Ascending aorta (tissue), 2 donors: ENCODE results near the gene C11orf97. TPM values are rescaled to one million over a fixed set of nuclear protein-coding genes. Genes with fewer than 3 reads are reported as not detected.

Source experiments
- DNase-seq, 2 donors: peaks; one replicate each; pipeline ENCODE4 v3.0.0-alpha.2; 2019; ENCODE audit warnings: low spot score in 2 of 2
- H3K27ac ChIP-seq, 2 donors: fragments of 200-600 bp; sonication (generic); one replicate each; pipeline ENCODE4 v1.5.1; 2016 to 2017; ENCODE audit warnings: mild to moderate bottlenecking in 1 of 2
- H3K27me3 ChIP-seq: fragments of 200-600 bp; sonication (generic); one replicate; pipeline ENCODE4 v1.5.1; 2017
- H3K36me3 ChIP-seq, 2 donors: fragments of 200-600 bp; sonication (generic); one replicate each; pipeline ENCODE4 v1.5.1; 2016
- H3K4me1 ChIP-seq, 2 donors: fragments of 200-600 bp; sonication (generic); one replicate each; pipeline ENCODE4 v1.5.1; 2016 to 2017; ENCODE audit warnings: mild to moderate bottlenecking in 1 of 2
- H3K4me3 ChIP-seq, 2 donors: fragments of 200-600 bp; sonication (generic); one replicate each; pipeline ENCODE4 v1.5.1; 2016 to 2017; ENCODE audit warnings: mild to moderate bottlenecking in 1 of 2
- H3K9me3 ChIP-seq, 2 donors: fragments of 200-600 bp; sonication (generic); one replicate each; pipeline ENCODE4 v1.5.1; 2016
- CTCF ChIP-seq, 3 experiments: fragments of 200-600 bp in 2 of 3; fragments of 450-650 bp in 1 of 3; sonication (generic) in 2 of 3; IDR thresholded peaks; one replicate each; pipeline ENCODE4 v1.5.1; 2016 to 2019; ENCODE audit warnings: antibody characterized with exemption in 3 of 3, mild to moderate bottlenecking in 1 of 3, moderate library complexity in 1 of 3
- intact Hi-C: fragments of 100-400 bp; cut with DNase I; formaldehyde crosslinking; loops from one replicate; pipeline ENCODE4 v1.15.1; 2023
- total RNA-seq: library from RNA; depleted of rRNA; stranded (reverse); fragments of >200 nt; gene quantifications from one replicate; pipeline ENCODE4 v1.1.0, GENCODE V29; 2016

C11orf97 gene
- not detected for total RNA-seq

- Histone ChIP-seq H3K9me3 (no peaks in the 10 kb centered on the region), H3K27ac (no peak within 1 kb of the TSS), H3K27me3 (no peaks in the 10 kb centered on the region), H3K4me1 (peaks cover 0 to 3% of the 10 kb centered on the region in 2 donors), H3K4me3 (peak within 1 kb of the TSS; percentile 53 to 72), H3K36me3 (no peaks in the 10 kb centered on the region)
- intact Hi-C loops: no loop called here
- DNase-seq: peak in 1 of 2 donors; percentile 67
- TF ChIP-seq CTCF (IDR thresholded peaks at IDR 0.05): no peak
Observed at GRCh38 chr11:94511932-94512781, at the start of gene C11orf97. C11orf97 (plus strand) TSS chr11:94512461; CDS start chr11:94512529, 68 bp downstream.

GRCh38 chr11:94469416-94469815, 42.8 kb upstream of the C11orf97 start:
- no peaks in the 10 kb centered on the region for H3K4me1 ChIP-seq
- H3K27ac ChIP-seq: no peak overlapping the region
- no peaks in the 10 kb centered on the region for H3K27me3 ChIP-seq
- no peaks in the 10 kb centered on the region for H3K9me3 ChIP-seq
- DNase-seq: no peak
- no peak for TF ChIP-seq CTCF (IDR thresholded peaks at IDR 0.05)
- intact Hi-C loops: no loop called here
- H3K4me3 ChIP-seq: no peak overlapping the region
- peaks cover 8 to 24% of the 10 kb centered on the region in 2 donors for H3K36me3 ChIP-seq

- peaks cover 3 to 28% of the 10 kb centered on the region in 2 donors for H3K36me3 ChIP-seq
- no peaks in the 10 kb centered on the region for H3K4me1 ChIP-seq
- TF ChIP-seq CTCF (IDR thresholded peaks at IDR 0.05): no peak
- H3K27me3 ChIP-seq: no peaks in the 10 kb centered on the region
- DNase-seq: no peak
- no peak overlapping the region for H3K27ac ChIP-seq
- intact Hi-C loops: no loop called here
- H3K4me3 ChIP-seq: no peak overlapping the region
- no peaks in the 10 kb centered on the region for H3K9me3 ChIP-seq
Observed at GRCh38 chr11:94472916-94473799, 39.1 kb upstream of the C11orf97 start.

- H3K9me3 ChIP-seq: no peaks in the 10 kb centered on the region
- intact Hi-C loops: no loop called here
- peaks cover 3 to 27% of the 10 kb centered on the region in 2 donors for H3K36me3 ChIP-seq
- no peak overlapping the region for H3K4me3 ChIP-seq
- H3K27ac ChIP-seq: no peak overlapping the region
- no peaks in the 10 kb centered on the region for H3K27me3 ChIP-seq
- no peak for DNase-seq
- H3K4me1 ChIP-seq: no peaks in the 10 kb centered on the region
- no peak for TF ChIP-seq CTCF (IDR thresholded peaks at IDR 0.05)
Observed at GRCh38 chr11:94477624-94478023, 34.6 kb upstream of the C11orf97 start.

GRCh38 chr11:94481342-94481741, 30.9 kb upstream of the C11orf97 start:
- no peaks in the 10 kb centered on the region for H3K9me3 ChIP-seq
- TF ChIP-seq CTCF (IDR thresholded peaks at IDR 0.05): no peak
- no peaks in the 10 kb centered on the region for H3K4me1 ChIP-seq
- no peak for DNase-seq
- no peaks in the 10 kb centered on the region for H3K27me3 ChIP-seq
- intact Hi-C loops: no loop called here
- H3K4me3 ChIP-seq: no peak overlapping the region
- no peak overlapping the region for H3K27ac ChIP-seq
- peaks cover 8 to 53% of the 10 kb centered on the region in 2 donors for H3K36me3 ChIP-seq
